Measurements from ENCODE around the gene ITGB4. TPM values are rescaled to one million over a fixed set of nuclear protein-coding genes. Genes with fewer than 3 reads are reported as not detected.

Gene ITGB4
- total and polyA plus RNA-seq, 10 of the 15 experiments (the other 5 are each of a cell fraction or from before 2014, with no cell fraction given): 0.06 to 1.6 (median 0.27) TPM; not detected in 2

- H3K4me2 ChIP-seq (ENCODE audit: control insufficient read depth, insufficient read depth): no peak overlapping the region
- CTCF ChIA-PET: interaction anchor here (1.3 to 2.8 kb wide), 2 partner anchors 15 to 44 kb away, joined by 3 to 7 read pairs; no protein-coding TSS in a partner anchor
Observed at GRCh38 chr17:75703591-75703990, 17.7 kb upstream of the ITGB4 start.

GRCh38 chr17:75704963-75705875 is 16.0 kb upstream of the ITGB4 start:
- no peaks in the 10 kb centered on the region for H3K79me2 ChIP-seq (ENCODE audit: control insufficient read depth, insufficient read depth, low read length)
- H3K4me3 ChIP-seq: no peak overlapping the region
- ChIA-PET RAD21 (ENCODE audit: unreplicated experiment) (no interaction called here), CTCF (interaction anchor here (2.8 kb wide), 1 partner anchor 43 kb away, joined by 7 read pairs; no protein-coding TSS in a partner anchor), SMC1A (ENCODE audit: uncharacterized antibody, unreplicated experiment) (no interaction called here), POLR2A (no interaction called here)
- H3K4me1 ChIP-seq (ENCODE audit: control insufficient read depth, insufficient read depth, low read length): no peaks in the 10 kb centered on the region
- no peak overlapping the region for H2AFZ ChIP-seq (ENCODE audit: control insufficient read depth, low read depth, low read length)
- no peaks in the 10 kb centered on the region for H4K20me1 ChIP-seq (ENCODE audit: control insufficient read depth, insufficient read depth)
- in situ Hi-C loops (cut with MboI): no loop called here
- DNase-seq (ENCODE audit: low read depth, low spot score) (no peak), ATAC-seq (no peak), FAIRE-seq (no peak)
- no peak overlapping the region for H3K27ac ChIP-seq (ENCODE audit: control insufficient read depth, insufficient read depth)
- WGBS (ENCODE audit: insufficient coverage, insufficient replicate concordance, low lambda C conversion rate, missing lambda C conversion rate): 98% methylated on average over 27 of the region's 27 CpGs
- H3K27me3 ChIP-seq (replicated peaks in 1 of 2; ENCODE audit: control insufficient read depth in 2 of 2, insufficient read depth in 2 of 2, low read length in 1 of 2): no peaks in the 10 kb centered on the region
- BruUV-seq (replicated peaks): no TSS peak
- no peak for TF ChIP-seq KAT2A (conservative IDR thresholded peaks at IDR 0.05; ENCODE audit: control insufficient read depth, low read depth, low read length)
- TF ChIP-seq NBN (IDR thresholded peaks at IDR 0.05): no peak
- no peak for TF ChIP-seq MYB (IDR thresholded peaks at IDR 0.05; ENCODE audit: borderline replicate concordance, low read depth, low read length)
- H3K9ac ChIP-seq (ENCODE audit: control insufficient read depth, insufficient read depth, low read length): no peak overlapping the region
- H3K4me2 ChIP-seq (ENCODE audit: control insufficient read depth, insufficient read depth): no peak overlapping the region
- intact Hi-C loops (cut with micrococcal nuclease; ENCODE audit: unreplicated experiment): no loop called here
- H3K36me3 ChIP-seq (ENCODE audit: control insufficient read depth in 2 of 2, insufficient read depth in 2 of 2, low read length in 1 of 2): peaks cover 43 to 45% of the 10 kb centered on the region in 2 experiments
- no peaks in the 10 kb centered on the region for H3K9me3 ChIP-seq (replicated peaks; ENCODE audit: control insufficient read depth, insufficient read depth, low read length)

More at GRCh38 chr17:75703591-75703990, 17.7 kb upstream of the ITGB4 start:
- no peak overlapping the region for H2AFZ ChIP-seq (ENCODE audit: control insufficient read depth, low read depth, low read length)
- 95% methylated on average over 9 of the region's 9 CpGs for WGBS (ENCODE audit: insufficient coverage, insufficient replicate concordance, low lambda C conversion rate, missing lambda C conversion rate)
- in situ Hi-C loops (cut with MboI) (no loop called here), intact Hi-C loops (cut with micrococcal nuclease; ENCODE audit: unreplicated experiment) (no loop called here)
- peaks cover 47 to 49% of the 10 kb centered on the region in 2 experiments for H3K36me3 ChIP-seq (ENCODE audit: control insufficient read depth in 2 of 2, insufficient read depth in 2 of 2, low read length in 1 of 2)
- H3K9me3 ChIP-seq (replicated peaks; ENCODE audit: control insufficient read depth, insufficient read depth, low read length): no peaks in the 10 kb centered on the region
- no peak overlapping the region for H3K4me3 ChIP-seq
- H3K79me2 ChIP-seq (ENCODE audit: control insufficient read depth, insufficient read depth, low read length): no peaks in the 10 kb centered on the region
- no peaks in the 10 kb centered on the region for H3K4me1 ChIP-seq (ENCODE audit: control insufficient read depth, insufficient read depth, low read length)
- ChIA-PET RAD21 (ENCODE audit: unreplicated experiment) (no interaction called here), POLR2A (interaction anchor here (1.4 kb wide), 1 partner anchor 13 kb away, joined by 3 read pairs; no protein-coding TSS in a partner anchor), SMC1A (ENCODE audit: uncharacterized antibody, unreplicated experiment) (interaction anchor here (1.0 kb wide), 2 partner anchors 15 to 17 kb away, joined by 3 to 4 read pairs; no protein-coding TSS in a partner anchor)
- no TSS peak for BruUV-seq (replicated peaks)
- H3K9ac ChIP-seq (ENCODE audit: control insufficient read depth, insufficient read depth, low read length): no peak overlapping the region
- H3K27me3 ChIP-seq (replicated peaks in 1 of 2; ENCODE audit: control insufficient read depth in 2 of 2, insufficient read depth in 2 of 2, low read length in 1 of 2): no peaks in the 10 kb centered on the region
- DNase-seq (ENCODE audit: low read depth, low spot score) (no peak), ATAC-seq (no peak), FAIRE-seq (no peak)
- no peaks in the 10 kb centered on the region for H4K20me1 ChIP-seq (ENCODE audit: control insufficient read depth, insufficient read depth)
- no peak overlapping the region for H3K27ac ChIP-seq (ENCODE audit: control insufficient read depth, insufficient read depth)
- no peak for TF ChIP-seq HDAC6 (IDR thresholded peaks at IDR 0.05; ENCODE audit: unreplicated experiment)
- TF ChIP-seq KLF5 (IDR thresholded peaks at IDR 0.05; ENCODE audit: partially characterized antibody): no peak
